A673 (cell line): Measurements from ENCODE around the gene ELL.

ENCODE experiments used
- CTCF ChIP-seq: fragments of 300-800, 200-600 bp; sonication (generic); conservative IDR thresholded peaks from 2 replicates; pipeline ENCODE4 v1.5.1; 2017; ENCODE audit warnings: low read depth, mild to moderate bottlenecking, antibody characterized with exemption, low read length, moderate library complexity, mixed read lengths
- EZH2 ChIP-seq: fragments of 200-600 bp; sonication (generic); IDR thresholded peaks from 2 replicates; pipeline ENCODE4 v1.6.1; 2017; ENCODE audit warnings: borderline replicate concordance, low read depth, mild to moderate bottlenecking, mixed read lengths, antibody characterized with exemption, low read length; ENCODE audit not compliant: poor library complexity, severe bottlenecking

GRCh38 chr19:18429717-18430416 is 92.0 kb downstream of the ELL start:
- TF ChIP-seq EZH2 (no peak), CTCF (no peak)
